HTERT RPE-1 (cell line): ENCODE results near the gene VMP1.

Experiments used
- in situ Hi-C: fragments of 300-500 bp; cut with MboI; formaldehyde crosslinking; loops from 4 replicates; pipeline ENCODE4 v1.14.3; 2020; ENCODE audit warnings: low sequenced_read_pairs

Gene VMP1

DNA sequence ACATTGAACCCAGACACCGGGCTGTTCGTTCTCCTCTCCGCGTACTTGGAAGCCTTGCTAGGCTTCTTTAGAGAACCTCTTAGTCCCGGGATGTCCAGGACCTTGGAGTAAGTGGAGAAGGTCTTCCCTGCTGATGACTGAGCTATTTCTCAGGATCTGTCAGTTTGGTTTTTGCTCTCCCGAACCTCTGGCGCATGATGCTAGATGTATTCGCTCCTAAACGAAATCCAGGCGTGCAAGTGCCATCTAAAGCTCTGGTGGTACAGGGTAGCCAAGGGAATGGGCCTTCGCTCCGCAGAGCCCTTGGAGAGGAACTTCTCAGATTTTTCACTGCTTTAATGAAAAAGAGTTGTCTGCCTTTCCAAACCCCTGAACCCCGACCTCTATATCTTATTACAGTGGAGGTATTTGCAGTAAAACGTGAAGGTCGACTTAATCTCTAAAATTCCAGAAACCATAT, 547 bp downstream of the VMP1 start:
- in situ Hi-C loops = no loop called here

DNA sequence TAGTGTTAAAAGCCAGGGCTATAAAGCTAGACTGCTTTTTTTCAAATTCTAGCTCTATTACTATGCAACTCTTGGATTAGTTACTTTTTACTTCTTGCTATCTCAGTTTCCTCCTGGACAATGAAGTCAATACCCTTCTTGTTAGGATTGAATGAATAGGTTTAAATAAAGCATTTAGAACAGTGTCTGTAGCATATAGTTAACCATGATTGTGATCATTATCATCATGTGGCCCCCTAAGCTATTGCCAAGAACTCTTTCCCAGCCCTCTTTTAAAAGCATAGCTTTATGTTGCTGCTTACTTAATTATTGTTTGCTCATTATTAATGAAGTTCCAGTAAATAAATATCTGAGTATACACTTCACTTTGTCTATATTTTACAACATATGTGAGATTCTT, 4.5 kb downstream of the VMP1 start:
- in situ Hi-C loops = no loop called here

DNA sequence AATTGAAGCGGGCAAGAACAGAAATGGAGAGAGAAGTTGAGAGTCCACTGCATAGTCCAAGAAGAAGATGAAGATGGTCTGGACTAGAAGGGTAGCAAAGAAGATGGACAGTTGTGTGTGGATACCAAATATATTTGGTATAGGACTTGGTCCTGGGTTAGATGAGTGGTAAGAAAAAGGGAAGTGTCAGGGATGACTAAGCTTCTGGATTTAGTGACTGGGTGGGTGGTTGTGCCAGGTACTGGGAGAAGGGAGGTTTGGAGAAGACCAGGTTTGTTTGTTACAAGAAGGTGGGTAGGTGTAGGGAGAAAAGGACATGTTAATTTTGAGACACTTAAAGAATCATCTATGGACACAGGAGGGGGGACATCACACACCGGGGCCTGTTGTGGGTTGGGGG, 5.4 kb downstream of the VMP1 start:
- in situ Hi-C loops = no loop called here

DNA sequence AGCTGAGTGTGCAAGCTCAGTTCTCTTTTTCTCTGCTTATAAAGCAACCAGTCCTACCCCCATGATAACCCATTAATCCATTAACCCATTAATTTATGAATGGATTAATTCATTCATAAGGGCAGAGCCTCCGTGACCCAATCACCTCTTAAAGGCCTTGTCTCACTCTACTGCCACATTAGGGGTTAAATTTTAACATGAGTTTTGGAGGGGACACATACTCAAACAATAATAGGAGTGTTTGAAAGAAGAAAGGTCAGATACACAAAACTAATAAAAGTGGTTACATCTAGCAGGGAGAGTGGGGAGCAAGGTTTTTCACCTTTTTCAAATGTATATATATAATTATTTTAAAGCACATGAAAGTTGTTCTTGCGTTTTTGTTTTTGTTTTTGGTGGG, 6.8 kb downstream of the VMP1 start:
- in situ Hi-C loops = no loop called here

DNA sequence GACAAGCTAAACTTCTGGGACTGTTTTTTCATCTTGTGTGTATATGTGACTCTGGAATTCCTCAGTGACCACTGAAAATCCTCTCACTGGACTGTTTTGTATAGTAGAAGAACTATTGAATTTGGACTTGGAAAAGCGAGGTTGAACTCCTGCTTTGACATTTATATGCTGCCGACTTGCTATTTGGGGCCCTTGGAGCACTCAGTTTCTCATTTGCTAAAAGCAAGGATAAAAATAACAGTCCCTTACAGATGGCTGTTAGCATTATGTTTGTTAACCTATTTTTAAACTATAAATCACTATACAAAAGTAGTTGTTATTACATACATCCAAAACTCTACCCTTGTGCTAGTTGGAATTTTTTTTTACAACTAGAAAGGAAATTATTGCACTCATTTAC, 9.0 kb downstream of the VMP1 start:
- in situ Hi-C loops = no loop called here

DNA sequence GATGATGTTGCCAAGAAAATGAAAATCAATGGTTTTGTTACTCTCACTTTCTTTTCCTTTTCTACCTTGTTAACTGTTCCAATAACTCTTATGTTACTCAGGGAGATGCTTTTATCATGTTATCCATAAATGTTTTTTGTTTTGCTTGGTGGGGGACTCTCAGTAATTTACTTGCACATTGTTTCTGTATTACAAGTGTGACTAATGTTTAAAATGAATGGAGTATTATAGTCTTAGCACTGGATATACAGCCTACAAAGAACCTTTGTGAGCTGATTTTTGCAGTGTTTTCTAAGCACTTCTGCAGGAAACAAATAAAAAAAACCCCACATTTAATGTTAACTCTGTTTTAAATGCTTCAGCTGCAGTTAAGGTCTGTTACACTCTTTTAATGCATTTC, 12.1 kb downstream of the VMP1 start:
- in situ Hi-C loops = no loop called here

DNA sequence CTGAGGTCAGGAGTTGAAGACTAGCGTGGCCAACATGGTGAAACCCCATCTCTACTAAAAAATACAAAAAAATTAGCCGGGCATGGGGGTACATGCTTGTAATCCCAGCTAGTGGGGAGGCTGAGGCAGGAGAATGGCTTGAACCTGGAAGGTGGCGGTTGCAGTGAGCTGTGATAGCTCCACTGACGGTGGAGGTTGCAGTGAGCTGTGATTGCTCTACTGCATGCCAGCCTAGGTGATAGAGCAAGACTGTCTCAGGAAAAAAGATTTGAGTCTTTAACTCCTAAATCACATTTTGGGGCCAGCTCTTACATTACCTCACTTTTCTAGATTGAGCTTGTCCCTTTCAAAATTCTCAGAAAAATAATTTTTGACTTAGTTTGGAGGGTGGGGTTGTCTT, 15.2 kb downstream of the VMP1 start:
- in situ Hi-C loops = no loop called here

DNA sequence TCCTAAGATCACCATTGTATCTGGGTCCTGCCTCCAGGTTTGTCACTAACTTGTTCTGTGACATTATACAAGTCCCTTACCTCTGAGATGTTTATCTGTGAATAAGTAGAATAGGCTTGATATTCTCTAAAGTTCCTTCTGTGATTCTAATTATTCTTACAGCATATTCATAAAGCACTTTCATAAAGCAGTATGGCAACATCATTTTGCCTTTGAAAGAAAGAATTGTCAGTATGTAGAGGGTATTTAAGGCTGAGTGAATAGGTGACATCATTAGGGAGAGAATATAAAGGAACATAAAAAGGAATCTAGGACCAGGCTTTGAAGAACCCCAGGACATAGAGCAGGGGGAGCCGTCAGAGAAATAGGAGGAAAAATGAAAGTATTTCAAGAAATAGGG, 15.6 kb downstream of the VMP1 start:
- in situ Hi-C loops = no loop called here

DNA sequence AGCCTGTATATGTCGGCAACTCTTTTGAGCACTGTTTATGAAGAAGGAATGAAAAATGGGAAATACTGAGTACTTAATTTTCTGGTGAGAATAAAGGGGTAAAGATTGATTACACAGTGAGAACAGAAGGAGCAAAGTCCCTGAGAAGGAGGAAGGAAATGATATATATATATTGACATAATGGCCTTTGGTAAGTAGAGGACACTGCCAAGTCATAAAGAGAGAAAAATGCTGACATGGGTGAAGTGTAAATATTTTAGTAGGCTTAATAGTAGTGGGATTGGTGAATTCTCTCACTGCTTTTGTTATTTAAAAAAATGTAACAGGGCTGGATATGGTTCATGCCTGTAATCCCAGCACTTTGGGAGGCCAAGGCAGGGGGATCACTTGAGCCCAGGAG, 16.2 kb downstream of the VMP1 start:
- in situ Hi-C loops = no loop called here

DNA sequence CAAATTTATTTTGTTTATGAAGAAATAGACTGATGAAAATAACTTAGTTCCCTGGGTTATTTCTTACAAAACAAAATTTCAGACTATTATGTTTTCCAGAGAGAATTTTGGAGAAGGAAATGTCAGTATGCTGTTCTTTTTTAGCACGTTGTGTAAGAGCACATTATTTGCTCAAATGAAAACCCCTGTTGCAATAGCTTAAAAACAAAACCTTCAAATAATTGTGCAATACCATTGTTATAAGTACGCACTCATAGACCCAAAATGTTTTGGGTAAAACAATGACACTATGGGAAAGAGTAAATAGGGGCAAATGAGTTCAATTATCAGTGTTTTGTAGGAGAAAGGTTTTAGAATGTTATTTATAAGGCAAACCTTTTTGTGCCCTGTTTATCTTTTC, 18.2 kb downstream of the VMP1 start:
- in situ Hi-C loops = no loop called here

DNA sequence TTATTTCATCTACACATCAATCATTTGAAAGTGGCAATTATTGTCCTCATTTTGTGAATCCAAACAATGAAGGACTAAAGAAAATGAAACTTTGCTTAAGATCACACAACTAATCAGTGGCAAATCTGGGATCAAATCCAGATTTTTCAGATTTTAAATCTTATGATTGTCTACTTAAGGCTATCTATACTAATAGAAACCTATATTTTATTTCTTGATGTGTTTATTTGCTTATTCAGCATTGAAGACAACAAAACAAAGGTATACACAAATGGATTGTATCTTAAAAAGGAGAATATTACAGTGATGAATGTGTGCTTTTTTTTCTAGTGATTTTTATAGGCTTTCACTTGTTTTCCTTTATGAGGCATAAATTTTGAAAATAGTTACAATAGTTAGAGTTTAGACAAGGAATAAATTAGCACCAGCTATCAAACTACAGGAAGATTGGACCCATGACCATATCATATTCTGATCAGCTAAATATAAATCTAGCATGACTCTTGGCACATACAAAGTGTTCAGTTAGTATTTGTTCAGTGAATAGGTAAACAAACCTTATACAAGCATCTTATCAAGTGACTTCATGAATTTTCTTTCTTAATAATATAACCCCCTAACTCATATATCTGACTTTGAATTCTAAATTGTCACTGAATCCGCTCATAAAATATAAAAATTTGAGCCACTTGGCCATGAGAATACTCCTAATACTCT, 20.5 kb downstream of the VMP1 start:
- in situ Hi-C loops = no loop called here

DNA sequence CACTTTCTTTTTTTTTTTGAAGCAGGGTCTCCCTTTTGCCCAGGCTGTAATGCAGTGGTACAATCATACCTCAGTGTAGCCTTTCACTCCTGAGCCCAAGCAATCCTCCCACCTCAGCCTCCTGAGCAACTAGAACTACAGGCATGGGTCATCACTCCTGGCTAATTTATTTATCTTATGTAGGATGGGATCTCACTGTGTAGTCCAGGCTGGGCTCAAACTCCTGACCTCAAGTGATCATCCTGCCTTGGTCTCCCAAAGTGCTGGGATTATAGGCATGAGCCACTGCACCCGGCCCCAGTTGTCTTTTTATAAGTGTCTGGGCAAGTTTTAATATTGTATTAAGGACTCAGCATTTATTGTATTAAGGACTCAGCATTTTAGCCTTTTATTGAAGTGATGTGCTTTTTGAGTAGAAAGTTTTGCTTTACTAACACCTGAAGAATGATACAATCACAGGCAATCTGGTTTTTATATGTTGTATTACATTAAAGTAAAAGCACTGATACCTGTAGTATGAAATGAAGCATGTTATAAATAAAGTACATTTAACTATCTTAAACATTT, 22.9 kb downstream of the VMP1 start:
- in situ Hi-C loops = no loop called here

DNA sequence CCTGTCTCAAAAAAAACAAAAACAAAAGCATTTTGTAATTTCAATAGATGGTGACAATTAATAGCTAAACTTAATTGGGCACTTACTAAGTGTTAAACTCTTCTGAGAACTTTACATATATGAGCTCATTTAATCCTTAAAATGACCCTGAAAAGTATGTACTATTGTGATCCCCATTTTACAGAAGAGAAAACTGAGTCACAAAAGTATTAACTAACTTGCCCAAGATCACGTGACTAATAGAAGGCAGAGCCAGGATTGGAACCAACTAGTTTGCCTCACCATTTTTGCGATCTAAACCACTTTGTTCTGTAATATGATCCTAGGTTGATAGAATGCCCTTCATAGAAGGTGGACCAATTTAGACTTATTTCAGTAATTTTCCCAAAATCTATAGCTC, 26.2 kb downstream of the VMP1 start:
- in situ Hi-C loops = no loop called here

DNA sequence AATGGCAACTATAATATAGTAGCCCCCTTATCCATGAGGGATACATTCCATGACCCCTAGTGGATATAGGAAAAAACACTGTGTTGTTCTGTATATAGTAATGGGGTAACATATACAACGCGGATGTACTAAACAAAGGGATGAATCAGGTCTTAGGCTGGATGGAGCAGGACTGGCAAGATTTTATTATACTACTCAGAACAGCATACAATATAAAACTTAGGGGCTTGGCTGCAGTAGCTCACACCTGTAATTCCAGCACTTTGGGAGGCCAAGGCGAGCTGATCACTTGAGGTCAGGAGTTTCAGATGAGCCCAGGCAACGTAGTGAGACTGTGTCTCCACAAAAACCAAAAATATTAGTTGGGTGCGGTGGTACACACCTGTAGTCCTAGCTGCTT, 26.8 kb downstream of the VMP1 start:
- in situ Hi-C loops = no loop called here

DNA sequence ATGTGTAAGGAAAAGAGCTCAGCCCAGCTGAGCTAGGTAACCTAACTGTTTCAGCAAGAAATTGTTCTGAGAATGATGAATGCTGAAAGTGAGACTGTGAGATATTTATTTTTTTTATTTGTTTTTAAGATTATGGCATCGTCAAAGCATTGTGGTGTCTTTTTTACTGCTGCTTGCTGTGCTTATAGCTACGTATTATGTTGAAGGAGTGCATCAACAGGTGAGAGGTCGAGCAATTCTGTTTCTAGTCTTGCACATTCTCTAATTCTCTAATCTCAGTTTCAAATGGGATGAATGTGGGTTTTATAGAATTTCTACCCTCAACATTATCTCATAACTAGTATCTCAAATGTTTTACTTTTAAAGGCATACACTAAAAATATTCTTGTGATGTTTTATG, 29.9 kb downstream of the VMP1 start:
- in situ Hi-C loops = no loop called here

DNA sequence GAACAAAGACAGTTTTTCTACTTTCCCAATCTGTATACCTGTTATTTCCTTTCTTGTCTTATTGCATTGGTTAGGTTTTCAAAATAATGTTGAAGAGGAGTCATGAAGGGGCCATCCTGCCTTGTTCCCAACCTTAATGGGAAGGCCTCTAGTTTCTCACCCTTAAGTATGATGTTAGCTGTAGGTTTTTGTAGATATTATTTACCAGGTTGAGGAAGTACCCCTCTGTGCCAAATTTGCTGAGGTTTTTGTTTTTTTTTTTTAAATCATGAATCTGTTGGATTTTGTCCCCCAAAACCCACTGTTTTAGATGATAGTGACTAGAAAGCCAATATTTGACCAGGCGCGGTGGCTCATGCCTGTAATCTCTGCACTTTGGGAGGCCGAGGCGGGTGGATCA, 36.4 kb downstream of the VMP1 start:
- in situ Hi-C loops = no loop called here

DNA sequence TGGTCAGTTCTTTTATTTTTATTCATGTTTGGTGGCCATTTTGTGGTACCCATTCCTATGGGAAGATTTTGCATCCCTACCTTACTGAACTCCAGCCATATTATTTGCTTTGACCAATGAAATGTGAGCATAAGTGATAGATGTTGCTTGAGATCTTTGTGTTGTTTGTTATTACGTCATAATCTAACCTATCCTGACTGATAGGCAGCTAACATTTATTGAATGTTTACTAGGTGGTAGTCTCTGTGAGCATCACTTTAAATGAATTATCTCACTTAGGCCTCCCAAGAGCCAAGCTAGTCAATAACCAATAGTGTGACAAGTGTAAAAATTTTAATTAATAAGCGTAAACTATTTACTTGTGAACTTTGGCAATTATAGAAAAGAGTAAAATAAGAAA, 37.6 kb downstream of the VMP1 start:
- in situ Hi-C loops = no loop called here

DNA sequence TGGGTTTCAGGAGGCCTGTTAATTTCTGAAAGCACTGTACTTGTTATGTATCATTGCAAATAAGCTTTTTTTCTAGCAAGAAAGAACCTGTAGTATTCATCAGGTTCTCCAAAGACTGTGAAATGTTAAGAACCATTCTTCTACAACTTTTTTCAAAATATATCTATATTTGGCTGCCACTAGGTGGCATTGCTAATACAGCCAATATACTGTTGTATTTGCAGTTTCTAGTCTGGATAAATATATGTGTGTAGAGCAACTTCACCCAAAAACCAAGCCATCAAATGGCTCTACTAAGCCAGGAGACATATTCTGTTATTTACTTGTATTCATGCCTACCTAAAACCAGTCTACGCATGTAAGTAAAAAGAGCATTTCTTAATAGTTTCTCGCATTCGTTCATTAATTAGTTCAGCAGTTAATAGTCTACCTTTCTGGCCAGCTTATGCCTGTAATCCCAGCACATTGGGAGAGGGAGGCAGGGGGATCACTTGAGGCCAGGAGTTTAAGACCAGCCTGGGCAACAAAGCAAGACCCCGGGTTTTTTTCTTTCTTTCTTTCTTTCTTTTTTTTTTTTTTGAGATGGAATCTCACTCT, 39.5 kb downstream of the VMP1 start:
- in situ Hi-C loops = no loop called here

DNA sequence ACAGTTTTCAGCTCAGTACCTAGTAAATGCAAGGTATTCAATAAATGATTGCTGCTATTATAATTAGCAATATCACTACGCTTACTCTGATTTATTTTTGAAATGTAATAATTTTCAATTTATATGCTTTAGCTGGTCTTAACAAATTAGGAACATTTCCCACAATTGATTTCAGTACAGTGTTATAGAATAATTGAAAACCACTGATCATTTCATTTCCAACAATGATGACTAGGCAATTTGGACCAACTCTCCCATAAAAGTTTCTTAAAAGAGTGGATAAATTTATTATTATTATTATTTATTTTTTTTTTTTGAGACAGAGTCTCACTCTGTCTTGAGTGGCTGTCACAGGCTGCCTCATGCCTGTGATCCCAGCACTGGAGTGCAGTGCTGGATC, 41.1 kb downstream of the VMP1 start:
- in situ Hi-C loops = no loop called here

DNA sequence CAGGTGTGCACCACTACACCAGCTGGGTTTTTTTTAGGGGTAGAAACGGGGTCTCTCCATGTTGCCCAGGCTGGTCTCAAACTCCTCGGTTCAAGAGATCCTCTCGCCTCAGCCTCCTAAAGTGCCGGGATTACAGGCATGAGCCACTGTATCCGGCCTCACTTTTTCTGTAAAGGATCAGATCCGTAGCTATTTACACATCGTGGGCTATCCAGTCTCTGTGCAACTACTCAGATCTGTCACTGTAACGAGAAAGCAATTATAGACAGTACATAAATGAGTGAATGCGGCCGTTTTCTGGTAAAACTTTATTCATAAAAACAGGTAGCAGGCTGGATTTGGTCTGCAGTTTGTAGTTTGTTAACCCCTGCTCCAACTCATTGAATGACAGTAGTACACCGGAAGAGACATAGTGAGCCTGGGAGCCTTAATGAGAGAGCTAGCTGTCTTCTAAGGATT, 44.5 kb downstream of the VMP1 start:
- in situ Hi-C loops = no loop called here

DNA sequence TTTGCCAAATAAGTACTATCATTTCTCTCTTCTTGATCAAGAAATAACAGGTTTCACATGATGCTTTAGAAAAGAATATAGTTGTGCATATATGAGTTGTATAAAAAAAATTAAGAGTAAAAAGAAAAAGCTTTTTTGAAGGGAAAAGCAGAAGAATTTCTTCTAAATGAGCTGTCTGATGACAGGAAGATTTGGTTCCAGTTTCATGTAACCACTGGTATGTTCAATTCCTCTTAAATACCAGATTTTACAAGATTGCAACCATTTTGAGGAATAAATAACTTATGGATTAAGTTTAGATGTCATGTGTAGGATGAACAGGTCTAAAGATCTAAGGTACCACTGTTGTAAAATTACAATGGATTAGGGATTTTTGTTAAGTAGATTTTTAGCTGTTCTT, 45.0 kb downstream of the VMP1 start:
- in situ Hi-C loops = no loop called here

DNA sequence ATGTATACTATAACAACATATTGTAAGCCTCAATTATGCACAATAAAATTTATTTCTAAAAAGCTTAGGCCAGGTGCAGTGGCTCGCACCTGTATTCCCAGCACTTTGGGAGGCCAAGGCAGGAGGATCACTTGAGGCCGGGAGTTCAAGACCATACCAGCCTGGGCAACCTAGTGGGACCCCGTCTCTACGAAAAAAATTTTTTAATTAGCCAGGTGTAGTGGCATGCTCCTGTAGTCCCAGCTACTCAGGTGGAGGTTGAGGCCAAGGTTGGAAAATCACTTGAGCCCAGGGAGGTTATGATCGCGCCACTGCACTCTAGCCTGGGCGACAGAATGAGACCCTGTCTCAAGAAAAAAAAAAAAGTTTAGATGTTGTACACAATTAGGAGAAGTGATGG, 45.5 kb downstream of the VMP1 start:
- in situ Hi-C loops = no loop called here
